GM23338 (cell line): Measurements from ENCODE around the gene NRK.

Experiments used
- EZH2 ChIP-seq: fragments of 200-600 bp; sonication (generic); IDR thresholded peaks from one replicate; pipeline ENCODE4 v1.8.0; 2017; ENCODE audit warnings: antibody characterized with exemption, mild to moderate bottlenecking, low read depth; ENCODE audit not compliant: unreplicated experiment
- POLR2AphosphoS5 ChIP-seq: IDR thresholded peaks from 2 replicates; pipeline ENCODE4 v1.6.1; 2016; ENCODE audit warnings: antibody characterized with exemption, low read depth
- TF ChIP-seq, protein P1 (sequence below), 2 experiments: fragments of 200-600 bp in 1 of 2; sonication (generic) in 1 of 2; conservative IDR thresholded peaks; 2 replicates each; pipeline versions ENCODE4 v1.5.1 to v1.6.1; 2016 to 2017; ENCODE audit warnings: antibody characterized with exemption in 2 of 2, low read depth in 2 of 2, mild to moderate bottlenecking in 2 of 2, moderate library complexity in 1 of 2
- TF ChIP-seq, protein P2 (sequence below): IDR thresholded peaks from one replicate; pipeline ENCODE4 v1.6.1; 2018; ENCODE audit warnings: antibody characterized with exemption; ENCODE audit not compliant: unreplicated experiment

GRCh38 chrX:105865709-105866108 lies 43.4 kb downstream of the NRK start:
- TF ChIP-seq, protein P1, sequence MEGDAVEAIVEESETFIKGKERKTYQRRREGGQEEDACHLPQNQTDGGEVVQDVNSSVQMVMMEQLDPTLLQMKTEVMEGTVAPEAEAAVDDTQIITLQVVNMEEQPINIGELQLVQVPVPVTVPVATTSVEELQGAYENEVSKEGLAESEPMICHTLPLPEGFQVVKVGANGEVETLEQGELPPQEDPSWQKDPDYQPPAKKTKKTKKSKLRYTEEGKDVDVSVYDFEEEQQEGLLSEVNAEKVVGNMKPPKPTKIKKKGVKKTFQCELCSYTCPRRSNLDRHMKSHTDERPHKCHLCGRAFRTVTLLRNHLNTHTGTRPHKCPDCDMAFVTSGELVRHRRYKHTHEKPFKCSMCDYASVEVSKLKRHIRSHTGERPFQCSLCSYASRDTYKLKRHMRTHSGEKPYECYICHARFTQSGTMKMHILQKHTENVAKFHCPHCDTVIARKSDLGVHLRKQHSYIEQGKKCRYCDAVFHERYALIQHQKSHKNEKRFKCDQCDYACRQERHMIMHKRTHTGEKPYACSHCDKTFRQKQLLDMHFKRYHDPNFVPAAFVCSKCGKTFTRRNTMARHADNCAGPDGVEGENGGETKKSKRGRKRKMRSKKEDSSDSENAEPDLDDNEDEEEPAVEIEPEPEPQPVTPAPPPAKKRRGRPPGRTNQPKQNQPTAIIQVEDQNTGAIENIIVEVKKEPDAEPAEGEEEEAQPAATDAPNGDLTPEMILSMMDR (conservative IDR thresholded peaks at IDR 0.05; ENCODE audit: low read depth in 2 of 2) = no peak
- TF ChIP-seq EZH2 = no peak
- TF ChIP-seq, protein P2, sequence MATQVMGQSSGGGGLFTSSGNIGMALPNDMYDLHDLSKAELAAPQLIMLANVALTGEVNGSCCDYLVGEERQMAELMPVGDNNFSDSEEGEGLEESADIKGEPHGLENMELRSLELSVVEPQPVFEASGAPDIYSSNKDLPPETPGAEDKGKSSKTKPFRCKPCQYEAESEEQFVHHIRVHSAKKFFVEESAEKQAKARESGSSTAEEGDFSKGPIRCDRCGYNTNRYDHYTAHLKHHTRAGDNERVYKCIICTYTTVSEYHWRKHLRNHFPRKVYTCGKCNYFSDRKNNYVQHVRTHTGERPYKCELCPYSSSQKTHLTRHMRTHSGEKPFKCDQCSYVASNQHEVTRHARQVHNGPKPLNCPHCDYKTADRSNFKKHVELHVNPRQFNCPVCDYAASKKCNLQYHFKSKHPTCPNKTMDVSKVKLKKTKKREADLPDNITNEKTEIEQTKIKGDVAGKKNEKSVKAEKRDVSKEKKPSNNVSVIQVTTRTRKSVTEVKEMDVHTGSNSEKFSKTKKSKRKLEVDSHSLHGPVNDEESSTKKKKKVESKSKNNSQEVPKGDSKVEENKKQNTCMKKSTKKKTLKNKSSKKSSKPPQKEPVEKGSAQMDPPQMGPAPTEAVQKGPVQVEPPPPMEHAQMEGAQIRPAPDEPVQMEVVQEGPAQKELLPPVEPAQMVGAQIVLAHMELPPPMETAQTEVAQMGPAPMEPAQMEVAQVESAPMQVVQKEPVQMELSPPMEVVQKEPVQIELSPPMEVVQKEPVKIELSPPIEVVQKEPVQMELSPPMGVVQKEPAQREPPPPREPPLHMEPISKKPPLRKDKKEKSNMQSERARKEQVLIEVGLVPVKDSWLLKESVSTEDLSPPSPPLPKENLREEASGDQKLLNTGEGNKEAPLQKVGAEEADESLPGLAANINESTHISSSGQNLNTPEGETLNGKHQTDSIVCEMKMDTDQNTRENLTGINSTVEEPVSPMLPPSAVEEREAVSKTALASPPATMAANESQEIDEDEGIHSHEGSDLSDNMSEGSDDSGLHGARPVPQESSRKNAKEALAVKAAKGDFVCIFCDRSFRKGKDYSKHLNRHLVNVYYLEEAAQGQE = no peak
- no peak for TF ChIP-seq POLR2AphosphoS5
